H9 (cell line): ENCODE results near the gene NEIL1. TPM values are rescaled to one million over a fixed set of nuclear protein-coding genes. Genes with fewer than 3 reads are reported as not detected.
"Not testable (repeated sequence)": the region's sequence is repeated elsewhere in the genome, so short reads cannot be mapped to it uniquely, and the experiment has no call there.

Source experiments
- DNase-seq: peaks from one replicate; pipeline ENCODE4 v3.0.0-alpha.2; 2017
- H2AFZ ChIP-seq: one replicate; pipeline ENCODE4 v1.6.1; 2013; ENCODE audit warnings: mild to moderate bottlenecking, low read length, control low read depth, moderate library complexity
- H2AK5ac ChIP-seq: 2 replicates; pipeline ENCODE4 v1.6.1; 2013; ENCODE audit warnings: low read length, control low read depth, mixed read lengths; ENCODE audit not compliant: insufficient read length
- H2BK120ac ChIP-seq: one replicate; pipeline ENCODE4 v1.6.1; 2013; ENCODE audit warnings: low read depth, mild to moderate bottlenecking, low read length, control low read depth, inconsistent platforms; ENCODE audit not compliant: poor library complexity, severe bottlenecking
- H2BK12ac ChIP-seq: 2 replicates; pipeline ENCODE4 v1.6.1; 2013; ENCODE audit warnings: low read length, control low read depth, mixed read lengths, low read depth; ENCODE audit not compliant: insufficient read length
- H2BK15ac ChIP-seq: 2 replicates; pipeline ENCODE4 v1.6.1; 2013; ENCODE audit warnings: low read depth, low read length, control low read depth
- H2BK20ac ChIP-seq: one replicate; pipeline ENCODE4 v1.6.1; 2013; ENCODE audit warnings: low read depth, mild to moderate bottlenecking, low read length, control low read depth, inconsistent platforms; ENCODE audit not compliant: poor library complexity, severe bottlenecking
- H2BK5ac ChIP-seq: 2 replicates; pipeline ENCODE4 v1.6.1; 2013; ENCODE audit warnings: low read length, control low read depth, mixed read lengths; ENCODE audit not compliant: insufficient read length
- H3K14ac ChIP-seq: 2 replicates; pipeline ENCODE4 v1.6.1; 2013; ENCODE audit warnings: low read length, control low read depth; ENCODE audit not compliant: insufficient read depth
- H3K18ac ChIP-seq: 2 replicates; pipeline ENCODE4 v1.6.1; 2013; ENCODE audit warnings: low read depth, mild to moderate bottlenecking, mixed read lengths, low read length, control low read depth; ENCODE audit not compliant: insufficient read length
- H3K23ac ChIP-seq: 2 replicates; pipeline ENCODE4 v1.6.1; 2013; ENCODE audit warnings: low read length, control low read depth, mixed read lengths, low read depth; ENCODE audit not compliant: insufficient read length
- H3K23me2 ChIP-seq: 2 replicates; pipeline ENCODE4 v1.6.1; 2013; ENCODE audit warnings: low read depth, mild to moderate bottlenecking, mixed read lengths, low read length, control low read depth; ENCODE audit not compliant: insufficient read length, poor library complexity, severe bottlenecking
- H3K27ac ChIP-seq: 2 replicates; pipeline ENCODE4 v1.5.1; 2013; ENCODE audit warnings: low read length, control low read depth, mixed read lengths, low read depth; ENCODE audit not compliant: insufficient read length
- H3K27me3 ChIP-seq: 2 replicates; pipeline ENCODE4 v1.6.1; 2013; ENCODE audit warnings: low read length, control low read depth, inconsistent platforms; ENCODE audit not compliant: insufficient read depth
- H3K4ac ChIP-seq: 2 replicates; pipeline ENCODE4 v1.6.1; 2013; ENCODE audit warnings: low read depth, mild to moderate bottlenecking, control low read depth, inconsistent platforms, low read length, moderate library complexity
- H3K4me1 ChIP-seq: 2 replicates; pipeline ENCODE4 v1.6.1; 2013; ENCODE audit warnings: low read length, control low read depth, inconsistent platforms; ENCODE audit not compliant: insufficient read depth
- H3K4me2 ChIP-seq: 2 replicates; pipeline ENCODE4 v1.6.1; 2013; ENCODE audit warnings: low read length, control low read depth, mixed read lengths; ENCODE audit not compliant: insufficient read length, insufficient read depth
- H3K56ac ChIP-seq: 2 replicates; pipeline ENCODE4 v1.6.1; 2013; ENCODE audit warnings: low read depth, mild to moderate bottlenecking, mixed read lengths, low read length, control low read depth; ENCODE audit not compliant: insufficient read length
- H3K79me1 ChIP-seq: 2 replicates; pipeline ENCODE4 v1.6.1; 2013; ENCODE audit warnings: low read depth, mild to moderate bottlenecking, moderate library complexity, low read length, control low read depth, inconsistent platforms; ENCODE audit not compliant: insufficient read depth, poor library complexity, severe bottlenecking
- H3K79me2 ChIP-seq: 2 replicates; pipeline ENCODE4 v1.6.1; 2013; ENCODE audit warnings: low read length, control low read depth, inconsistent platforms; ENCODE audit not compliant: insufficient read depth
- H3K9ac ChIP-seq: 2 replicates; pipeline ENCODE4 v1.6.1; 2013; ENCODE audit warnings: low read length, control low read depth, mixed read lengths; ENCODE audit not compliant: insufficient read length; ENCODE audit errors: extremely low read depth
- H3K9me3 ChIP-seq: one replicate; pipeline ENCODE4 v1.6.1; 2013; ENCODE audit warnings: low read depth, low read length, inconsistent platforms; ENCODE audit not compliant: control insufficient read depth
- H3T11ph ChIP-seq: one replicate; pipeline ENCODE4 v1.6.1; 2013; ENCODE audit warnings: mild to moderate bottlenecking, low read length, control low read depth, inconsistent platforms
- H4K20me1 ChIP-seq: one replicate; pipeline ENCODE4 v1.6.1; 2013; ENCODE audit not compliant: control insufficient read depth, insufficient read length, insufficient read depth
- H4K5ac ChIP-seq: 2 replicates; pipeline ENCODE4 v1.6.1; 2013; ENCODE audit warnings: low read depth, mild to moderate bottlenecking, mixed read lengths, low read length, control low read depth; ENCODE audit not compliant: insufficient read length
- H4K8ac ChIP-seq: replicated peaks from 2 replicates; pipeline ENCODE4 v1.6.1; 2013; ENCODE audit warnings: low read length, control low read depth, mixed read lengths, low read depth; ENCODE audit not compliant: insufficient read length
- H4K91ac ChIP-seq: 2 replicates; pipeline ENCODE4 v1.6.1; 2013; ENCODE audit warnings: low read depth, mild to moderate bottlenecking, moderate library complexity, mixed read lengths, low read length, control low read depth; ENCODE audit not compliant: insufficient read length
- H3K27ac Mint-ChIP-seq, 3 experiments: 2 replicates in 2 of 3; 3 replicates in 1 of 3; pipeline ENCODE4 v1.8.0; 2020 to 2021; ENCODE audit warnings: mixed read lengths in 3 of 3, mild to moderate bottlenecking in 1 of 3, moderate library complexity in 1 of 3
- H3K27me3 Mint-ChIP-seq: 2 replicates; pipeline ENCODE4 v1.8.0; 2021; ENCODE audit warnings: low read depth, mild to moderate bottlenecking, moderate library complexity, mixed read lengths
- H3K36me3 Mint-ChIP-seq, 3 experiments: 2 replicates in 2 of 3; 3 replicates in 1 of 3; pipeline ENCODE4 v1.8.0; 2020 to 2021; ENCODE audit warnings: low read depth in 3 of 3, mixed read lengths in 3 of 3; ENCODE audit not compliant: insufficient read depth in 1 of 3
- H3K4me1 Mint-ChIP-seq, 2 experiments: 2 replicates each; pipeline ENCODE4 v1.8.0; 2020; ENCODE audit warnings: mixed read lengths in 2 of 2
- H3K4me3 Mint-ChIP-seq, 2 experiments: 2 replicates in 1 of 2; 3 replicates in 1 of 2; pipeline ENCODE4 v1.8.0; 2020 to 2021; ENCODE audit warnings: mild to moderate bottlenecking in 2 of 2, mixed read lengths in 2 of 2, moderate library complexity in 1 of 2
- H3K9me3 Mint-ChIP-seq, 2 experiments: 2 replicates in 1 of 2; 3 replicates in 1 of 2; pipeline ENCODE4 v1.8.0; 2020; ENCODE audit warnings: mild to moderate bottlenecking in 2 of 2, mixed read lengths in 2 of 2, moderate library complexity in 1 of 2
- WGBS: extraction: QIAGEN DNeasy Blood & Tissue Kit; methylation state at CpG from one replicate; pipeline ENCODE4 v1.1.7; 2013; ENCODE audit warnings: missing lambda C conversion rate, low lambda C conversion rate, mixed read lengths; ENCODE audit not compliant: insufficient read length; ENCODE audit errors: extremely low coverage; 5-methylcytosine and 5-hydroxymethylcytosine counted together
- total RNA-seq: library from RNA; stranded (reverse); gene quantifications from 2 replicates; pipeline ENCODE4 v1.2.1, GENCODE V29; 2021

NEIL1 gene
- total RNA-seq, 1 experiment from 2014 or later: 16.5 TPM

GRCh38 chr15:75333654-75334419 lies 13.0 kb upstream of the NEIL1 start:
- H3K4ac ChIP-seq, H3K56ac ChIP-seq, H3K79me1 ChIP-seq, H4K20me1 ChIP-seq, H3K9ac ChIP-seq, H3K27me3 Mint-ChIP-seq, H3K27ac ChIP-seq, H4K91ac ChIP-seq, H2BK15ac ChIP-seq, H3K23me2 ChIP-seq, H3K23ac ChIP-seq, H2AFZ ChIP-seq, H2BK20ac ChIP-seq, H3K9me3 ChIP-seq, H2AK5ac ChIP-seq, H3K9me3 Mint-ChIP-seq, H3K4me3 Mint-ChIP-seq, H3K27ac Mint-ChIP-seq, H3K18ac ChIP-seq, H3K4me2 ChIP-seq, H3T11ph ChIP-seq, H2BK12ac ChIP-seq, H2BK120ac ChIP-seq, H4K8ac ChIP-seq, H3K27me3 ChIP-seq, H3K14ac ChIP-seq, H3K79me2 ChIP-seq, H4K5ac ChIP-seq, H3K36me3 Mint-ChIP-seq, DNase-seq, H2BK5ac ChIP-seq, H3K4me1 ChIP-seq: not testable (repeated sequence)
- peaks cover 12 to 14% of the 10 kb centered on the region in 2 experiments for H3K4me1 Mint-ChIP-seq
- WGBS: no CpG with 5 or more reads among the region's 15 CpGs
